Dermis blood vessel endothelial cell (primary cell): Measurements from ENCODE around the gene DDX24. TPM values are rescaled to one million over a fixed set of nuclear protein-coding genes. Genes with fewer than 3 reads are reported as not detected.

Experiments used
- DNase-seq: peaks from one replicate; pipeline ENCODE4 v3.0.0; 2010
- total RNA-seq: library from RNA; depleted of rRNA; stranded (reverse); fragments of >200 nt; gene quantifications from 2 replicates; pipeline ENCODE4 v1.2.3, GENCODE V29; 2014

Gene DDX24
- total RNA-seq, 1 donor from 2014 or later = 108 TPM

DNA sequence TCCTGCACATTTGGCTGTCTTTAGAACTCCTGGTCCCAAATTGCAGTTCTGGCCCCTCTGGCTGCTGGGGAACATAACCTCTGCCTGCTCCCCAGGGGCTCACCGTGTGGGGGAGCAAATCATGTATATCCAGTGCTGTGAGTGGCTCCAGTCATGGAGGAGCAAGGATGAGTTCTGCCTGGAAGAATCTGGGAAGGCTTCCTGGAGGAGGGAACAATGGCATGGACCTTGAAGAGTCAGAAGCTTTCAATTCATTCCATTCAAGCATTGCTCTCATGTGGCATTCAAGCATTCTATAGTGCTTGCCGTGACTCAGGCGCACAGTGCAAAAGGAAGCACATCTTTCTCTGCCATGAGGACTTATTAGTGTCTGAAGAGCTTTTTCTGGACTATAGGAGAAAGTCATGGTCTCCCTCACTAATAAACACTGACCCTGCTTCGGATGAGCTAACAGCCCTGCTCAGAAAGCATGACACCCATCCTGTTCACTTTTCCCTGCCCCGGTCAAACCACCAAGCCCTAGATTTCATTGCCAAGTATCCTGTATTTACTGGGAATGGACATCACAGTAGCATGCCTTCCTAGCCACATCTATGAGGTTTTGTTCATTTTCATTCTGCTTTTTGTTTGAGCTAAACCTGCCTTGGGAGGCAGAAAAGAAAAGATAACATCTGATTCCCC is 33.0 kb upstream of the DDX24 start:
- peak; percentile 22 for DNase-seq

DNA sequence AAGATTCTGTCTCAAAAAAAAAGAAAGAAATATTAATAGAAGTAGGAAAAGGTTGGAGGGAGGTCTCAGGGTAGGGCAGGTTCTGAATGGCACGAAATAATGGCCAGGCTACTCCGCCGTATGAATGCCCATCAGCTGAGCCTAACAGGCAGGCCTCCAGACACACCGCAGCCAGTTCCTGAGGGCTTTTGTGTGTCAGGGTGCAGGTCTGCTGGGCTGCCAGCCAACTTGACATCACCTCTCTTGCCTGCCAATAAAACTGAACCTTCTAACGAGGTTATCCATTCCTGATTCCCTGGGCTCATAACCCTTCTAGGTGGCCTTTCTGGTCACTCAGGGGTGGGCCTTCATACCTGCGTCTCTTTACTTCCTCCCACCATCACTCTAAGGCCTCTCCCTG is 32.5 kb upstream of the DDX24 start:
- peak; percentile 62 for DNase-seq

DNA sequence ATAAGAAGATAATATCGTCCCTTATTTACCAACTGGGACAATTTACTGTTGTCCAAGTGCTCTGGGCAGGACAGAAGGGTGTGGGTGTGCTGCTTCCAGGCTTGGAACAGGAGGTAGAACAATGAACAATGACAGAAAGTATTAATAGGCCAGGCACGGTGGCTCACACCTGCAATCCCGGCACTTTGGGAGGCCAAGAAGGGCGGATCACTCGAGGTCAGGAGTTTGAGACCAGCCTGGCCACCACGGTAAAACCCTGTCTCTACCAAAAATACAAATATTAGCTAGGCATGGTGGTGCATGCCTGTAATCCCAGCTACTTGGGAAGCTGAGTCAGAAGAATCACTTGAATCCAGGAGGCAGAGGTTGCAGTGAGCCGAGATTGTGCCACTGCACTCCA is 32.1 kb upstream of the DDX24 start:
- no peak for DNase-seq

DNA sequence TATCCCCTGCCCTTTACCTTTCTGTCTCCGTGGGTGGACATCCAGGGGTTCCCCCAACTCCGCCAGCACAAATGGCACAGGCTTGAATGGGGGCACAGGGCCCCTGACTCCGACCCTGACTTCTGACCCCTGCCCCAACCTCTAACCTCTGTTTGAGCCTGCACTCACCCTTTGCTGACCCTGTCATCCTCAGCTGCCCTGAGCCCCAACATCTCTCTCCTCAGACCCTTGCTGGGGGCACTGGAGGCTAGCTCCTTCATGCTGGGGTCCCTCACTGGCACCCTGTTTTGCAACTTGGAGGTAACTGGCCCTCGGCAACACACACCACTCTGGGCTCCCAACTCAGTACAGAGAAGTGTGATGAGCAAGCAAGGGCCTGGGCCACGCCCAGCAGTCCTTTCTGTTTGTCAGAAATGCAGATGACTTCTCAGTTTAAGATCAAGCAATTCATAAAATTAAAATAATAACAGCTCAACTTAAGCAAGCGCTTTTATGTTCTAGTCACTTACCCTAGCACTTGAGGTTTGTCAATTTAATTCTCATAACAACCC is 31.6 kb upstream of the DDX24 start:
- DNase-seq = no peak

DNA sequence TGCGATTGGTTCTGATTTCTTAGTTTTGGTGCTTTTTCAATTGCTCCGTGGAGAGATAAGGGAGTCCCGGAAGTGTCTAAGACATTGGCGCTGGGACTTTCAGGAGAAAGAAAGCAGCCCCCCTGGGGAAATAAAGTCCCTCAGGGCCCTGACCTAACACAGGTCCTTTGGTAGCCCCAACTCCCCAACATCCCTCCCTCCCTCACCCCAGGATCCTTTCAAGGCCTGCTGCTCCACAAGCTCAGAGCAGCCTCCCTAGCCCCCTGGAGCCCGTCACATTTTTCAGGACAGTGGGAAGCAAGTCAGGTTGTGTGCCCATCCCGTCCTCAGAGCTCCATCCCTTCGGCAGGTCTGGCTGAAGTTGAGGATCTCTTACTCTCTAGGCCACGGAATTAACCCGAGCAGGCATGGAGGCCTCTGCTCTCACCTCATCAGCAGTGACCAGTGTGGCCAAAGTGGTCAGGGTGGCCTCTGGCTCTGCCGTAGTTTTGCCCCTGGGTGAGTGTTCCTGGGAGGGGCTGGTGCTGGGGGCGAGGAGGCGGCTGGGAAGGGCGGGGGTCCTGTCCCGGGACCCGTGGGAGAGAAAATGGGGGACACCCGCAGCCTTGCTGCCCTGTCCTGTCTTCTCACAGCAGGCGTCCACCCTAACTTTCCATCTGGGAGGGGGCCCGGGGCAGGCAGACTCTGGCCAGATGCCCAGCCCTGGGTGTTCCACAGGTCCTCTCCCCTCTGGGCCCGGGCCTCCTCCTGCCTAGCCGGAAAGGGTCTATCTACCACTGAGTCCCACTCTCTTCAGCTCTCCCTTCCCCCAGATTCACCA is 30.5 kb upstream of the DDX24 start:
- no peak for DNase-seq

DNA sequence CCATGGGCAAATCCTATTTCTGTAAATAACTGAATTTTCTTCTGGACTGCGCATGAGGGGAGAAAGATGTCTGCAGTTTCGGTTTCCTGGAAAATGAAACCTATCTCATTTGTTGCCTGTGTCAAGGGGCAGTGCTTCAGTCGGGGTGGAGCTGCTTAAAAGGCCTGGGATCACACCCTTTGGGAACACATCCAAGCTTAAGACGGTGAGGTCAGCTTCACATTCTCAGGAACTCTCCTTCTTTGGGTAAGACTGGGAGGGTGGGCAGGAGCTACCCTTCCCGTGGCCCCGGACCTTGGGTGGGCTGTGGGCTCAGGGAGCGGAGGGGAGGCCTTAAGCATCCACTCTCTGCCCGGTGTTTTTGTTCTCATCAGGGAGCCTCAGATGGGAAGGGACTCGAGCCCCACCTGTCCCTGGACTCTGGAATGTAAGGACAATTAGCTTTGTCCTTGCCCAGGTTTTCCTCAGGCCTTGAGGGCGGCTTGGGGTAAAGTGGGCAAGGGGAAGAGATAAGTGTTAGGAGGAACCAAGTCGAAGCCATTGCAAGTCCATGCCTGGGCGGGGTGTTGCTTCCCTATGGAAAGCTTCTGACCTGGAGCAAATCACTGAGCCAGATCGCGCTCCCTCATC is 29.7 kb upstream of the DDX24 start, which contains the start of gene IFI27:
TSS of gene IFI27 (plus strand) at position 185 of the 630 bp plus-strand sequence.
- peak; percentile 70 for DNase-seq

DNA sequence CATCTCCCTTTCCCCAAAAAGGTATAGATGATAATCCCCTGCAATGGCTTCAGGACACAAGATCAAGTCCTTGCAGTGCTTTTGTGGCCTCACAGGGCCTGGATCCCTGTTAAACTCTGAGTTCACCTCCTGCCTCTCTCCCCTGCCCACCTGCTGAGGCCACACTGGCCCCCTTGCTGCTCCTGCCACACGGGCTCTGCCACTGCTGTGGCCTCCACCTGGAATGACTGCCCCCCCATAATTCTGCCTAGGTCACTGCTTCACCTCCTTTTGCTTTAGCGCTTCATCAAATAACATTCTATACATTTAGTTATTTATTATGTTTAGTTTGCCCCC is 28.9 kb upstream of the DDX24 start:
- no peak for DNase-seq

DNA sequence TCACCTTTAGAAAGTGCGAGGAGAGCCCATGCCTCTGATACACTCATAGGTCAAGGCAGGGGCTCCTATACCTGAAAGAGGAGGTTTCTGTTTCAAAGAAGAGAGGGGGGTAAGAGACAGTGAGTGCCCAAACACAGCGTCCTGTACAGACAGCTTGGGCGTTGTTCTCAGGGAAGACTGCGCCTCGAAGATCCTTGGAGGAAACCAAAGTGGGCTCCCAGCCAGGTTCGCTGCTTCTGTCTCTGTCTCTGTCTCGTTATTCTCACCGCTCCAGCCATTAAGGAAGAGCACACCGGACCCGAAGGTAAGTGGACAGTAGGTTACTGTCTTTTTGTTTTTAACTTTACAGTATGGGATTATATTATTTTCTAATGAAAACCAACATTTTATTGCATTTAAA is 23.7 kb upstream of the DDX24 start:
- DNase-seq = no peak

DNA sequence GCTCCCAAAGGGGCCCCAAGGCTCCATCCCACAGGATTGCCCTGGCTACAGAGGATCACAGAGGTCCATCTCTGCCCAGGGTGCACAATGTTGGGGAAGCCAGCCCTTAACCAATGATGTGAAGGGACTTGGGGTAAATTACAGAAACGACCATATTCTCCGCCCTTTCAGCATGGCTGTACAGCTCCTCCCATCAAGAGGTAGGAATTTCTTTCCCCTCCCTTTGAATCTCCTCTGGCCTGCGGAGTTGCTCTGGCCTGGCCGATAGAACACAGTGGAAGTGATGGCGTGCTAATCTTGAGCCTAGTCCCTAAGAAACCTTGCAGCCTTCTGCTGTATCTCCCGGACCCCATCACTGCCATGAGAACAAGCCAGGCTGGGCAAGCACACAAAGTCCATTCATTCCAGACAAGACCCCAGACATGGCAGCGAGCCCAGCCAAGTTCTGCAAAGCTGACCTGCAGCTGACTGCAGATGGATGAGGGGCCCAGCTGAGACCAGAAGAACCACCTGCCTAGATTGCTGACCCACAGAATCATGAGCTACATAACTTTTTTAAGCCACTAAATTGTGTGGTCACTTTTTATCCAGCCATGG is 22.6 kb upstream of the DDX24 start:
- DNase-seq = no peak

DNA sequence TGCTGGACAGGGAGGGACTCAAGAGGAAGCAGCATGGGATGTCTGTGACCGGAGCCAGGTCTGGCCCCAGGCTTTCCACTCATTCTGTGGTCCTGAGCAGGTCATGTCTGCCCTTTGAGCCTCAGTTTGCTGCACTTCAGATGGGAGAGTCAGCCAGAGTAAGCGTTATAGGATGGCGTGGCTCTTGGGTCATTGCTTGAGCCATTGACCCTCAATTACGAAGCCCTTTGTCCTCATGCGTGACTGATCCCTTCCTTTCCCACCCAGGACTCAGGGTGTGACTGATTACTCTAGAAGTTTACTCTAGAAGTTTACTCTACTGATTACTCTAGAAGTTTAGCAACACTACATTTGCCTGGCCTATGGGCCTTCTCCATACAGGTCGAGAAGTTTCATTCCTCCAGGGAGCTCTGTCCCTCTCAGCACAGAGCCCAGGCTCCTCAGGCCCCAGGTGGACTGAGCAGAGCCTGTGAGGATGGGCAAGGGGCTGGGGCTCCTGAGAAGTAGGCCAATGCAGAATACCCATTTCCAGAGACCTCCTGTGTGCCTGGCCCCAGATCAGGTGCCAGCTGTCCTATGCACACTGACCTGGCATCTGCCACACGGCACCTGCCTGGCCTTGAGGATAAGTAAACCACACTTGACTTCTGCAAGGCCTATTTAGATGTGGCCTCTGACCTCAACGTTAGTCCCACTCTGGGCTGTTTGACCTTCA is 21.9 kb upstream of the DDX24 start:
- no peak for DNase-seq

DNA sequence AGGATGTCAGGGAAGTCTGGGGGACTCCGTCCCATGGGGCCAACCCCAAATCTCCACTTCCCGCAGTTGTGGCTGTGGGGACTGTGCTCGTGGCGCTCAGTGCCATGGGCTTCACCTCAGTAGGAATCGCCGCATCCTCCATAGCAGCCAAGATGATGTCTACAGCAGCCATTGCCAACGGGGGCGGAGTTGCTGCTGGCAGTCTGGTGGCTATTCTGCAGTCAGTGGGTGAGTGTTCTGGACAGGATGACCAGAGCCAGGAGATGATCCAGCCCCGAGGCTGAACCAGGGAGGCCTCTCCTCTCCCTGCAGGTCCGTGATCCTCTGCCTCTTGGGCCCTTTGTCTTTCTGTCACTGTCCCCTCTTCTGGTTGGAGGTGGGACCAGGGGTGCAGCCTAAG is 20.7 kb upstream of the DDX24 start:
- DNase-seq = no peak

DNA sequence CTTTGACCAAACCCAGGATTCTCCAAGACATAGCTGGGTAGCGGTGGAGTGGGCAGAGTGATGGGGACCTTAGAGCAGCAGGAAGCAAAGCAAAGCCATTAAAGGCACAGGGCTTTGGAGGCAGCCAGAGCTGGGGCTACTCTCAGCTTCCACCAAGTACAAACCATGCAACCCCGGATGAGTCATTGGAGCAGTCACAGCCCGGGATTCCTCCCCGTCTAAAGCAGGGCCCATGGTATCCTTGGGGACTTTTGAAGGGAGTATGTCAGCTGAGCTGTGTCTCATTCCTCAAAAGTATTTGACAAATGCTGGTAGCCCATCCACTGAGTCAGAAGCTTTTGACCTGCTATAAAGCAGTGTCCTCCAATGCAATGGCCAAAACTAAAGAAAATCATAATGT is 19.8 kb upstream of the DDX24 start:
- DNase-seq = no peak

DNA sequence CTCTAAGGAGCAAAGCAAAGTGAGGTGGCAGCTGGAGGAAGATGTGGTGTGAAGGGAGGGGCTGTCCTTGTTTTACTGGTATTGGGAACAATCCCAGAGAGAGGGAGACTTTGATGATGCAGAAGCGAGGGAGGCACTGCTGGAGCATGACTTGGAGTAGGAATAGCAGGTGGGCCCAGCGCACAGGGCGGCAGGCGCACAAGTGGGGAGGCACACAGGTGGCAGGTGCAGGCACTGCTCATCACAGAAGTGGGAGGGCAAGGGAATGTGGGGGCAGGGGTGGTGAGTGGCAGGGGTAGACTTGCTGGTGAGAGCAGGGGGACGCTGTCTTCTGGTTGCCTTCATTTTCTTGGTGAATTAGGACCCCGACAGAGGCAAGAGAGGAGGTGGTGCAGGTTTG is 18.0 kb upstream of the DDX24 start:
- DNase-seq = no peak

DNA sequence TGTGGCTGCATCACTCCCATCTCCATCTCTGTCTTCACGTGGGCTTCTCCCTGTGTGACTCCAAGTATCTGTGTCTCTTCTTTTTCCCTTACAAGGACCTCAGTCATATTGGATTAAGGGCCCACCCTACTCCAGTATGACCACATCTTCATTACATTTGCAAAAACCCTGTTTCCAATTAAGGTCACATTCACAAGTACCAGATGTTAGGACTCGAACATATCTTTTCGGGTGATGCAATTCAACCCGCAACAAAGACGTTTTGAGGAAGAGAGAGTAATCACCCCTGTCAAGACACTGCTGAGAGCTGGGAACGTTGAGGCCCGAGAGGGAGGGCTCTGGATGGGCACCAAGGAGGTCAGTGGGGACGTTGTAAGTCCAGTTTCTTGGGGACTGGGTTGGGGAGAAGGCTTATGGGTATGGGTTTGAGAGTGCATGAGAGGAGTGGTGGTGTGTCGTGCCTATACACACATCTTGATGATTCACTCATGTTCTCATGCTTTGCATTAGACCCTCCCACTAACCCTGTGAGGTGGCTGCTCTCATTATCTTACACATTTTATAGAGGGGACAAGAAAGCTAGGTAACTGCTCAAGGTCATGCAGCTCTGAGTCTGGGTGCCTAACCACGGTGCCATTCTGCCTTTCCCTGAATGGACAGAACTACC is 17.5 kb upstream of the DDX24 start:
- DNase-seq = no peak

DNA sequence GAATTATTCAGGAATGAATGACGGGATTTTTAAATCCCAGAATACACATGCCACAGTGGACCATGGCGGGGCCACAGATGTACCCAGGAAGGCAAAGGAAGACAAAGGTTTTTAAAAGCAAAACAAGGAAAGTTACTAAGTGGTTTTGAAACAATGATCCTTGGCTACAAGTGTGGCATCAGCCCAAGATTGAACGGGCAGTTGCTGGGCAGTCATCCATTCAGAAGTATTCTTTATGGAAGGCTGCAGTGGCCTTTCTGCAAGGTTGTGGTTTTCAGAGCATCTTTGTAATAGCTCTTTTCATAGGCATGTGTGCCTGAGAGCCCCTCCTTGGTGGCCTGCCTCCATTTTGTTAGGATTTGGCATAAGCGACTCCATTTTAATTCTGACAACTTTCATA is 16.1 kb upstream of the DDX24 start:
- DNase-seq = no peak

DNA sequence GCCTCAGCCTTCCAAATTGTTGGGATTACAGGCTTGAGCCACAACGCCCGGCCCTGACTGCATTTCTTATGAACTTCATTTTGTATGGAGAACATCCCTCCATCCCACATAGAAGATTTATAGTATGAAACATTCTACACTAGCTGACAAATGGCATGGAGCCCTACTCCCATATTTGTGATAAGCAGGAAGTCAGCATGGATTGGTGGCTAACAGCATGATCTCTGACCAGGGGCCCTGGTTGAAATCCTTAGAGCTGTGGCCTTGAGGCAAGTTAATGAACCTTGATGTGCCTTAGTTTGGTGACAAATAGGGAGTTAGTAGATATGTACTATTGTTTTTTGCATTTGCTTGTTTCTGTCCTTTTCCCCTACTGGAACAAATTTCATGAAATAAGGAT is 12.4 kb upstream of the DDX24 start:
- DNase-seq = no peak

DNA sequence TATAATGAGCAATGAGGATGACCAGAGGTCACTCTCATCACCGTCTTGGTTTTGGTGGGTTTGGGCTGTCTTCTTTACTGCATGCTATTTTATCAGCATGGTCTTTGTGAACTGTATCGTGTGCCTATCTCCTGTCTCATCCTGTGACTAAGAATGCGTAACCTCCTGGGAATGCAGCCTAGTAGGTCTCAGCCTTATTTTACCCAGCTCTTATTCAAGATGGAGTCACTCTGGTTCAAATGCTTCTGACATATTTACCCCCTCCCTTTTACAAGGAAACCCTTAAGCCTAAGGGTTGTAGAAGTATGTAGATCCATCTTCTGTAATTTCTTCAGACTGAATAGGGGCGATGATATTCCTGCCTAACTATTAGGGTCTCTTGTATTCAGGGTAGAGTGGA is 8.5 kb upstream of the DDX24 start:
- no peak for DNase-seq

DNA sequence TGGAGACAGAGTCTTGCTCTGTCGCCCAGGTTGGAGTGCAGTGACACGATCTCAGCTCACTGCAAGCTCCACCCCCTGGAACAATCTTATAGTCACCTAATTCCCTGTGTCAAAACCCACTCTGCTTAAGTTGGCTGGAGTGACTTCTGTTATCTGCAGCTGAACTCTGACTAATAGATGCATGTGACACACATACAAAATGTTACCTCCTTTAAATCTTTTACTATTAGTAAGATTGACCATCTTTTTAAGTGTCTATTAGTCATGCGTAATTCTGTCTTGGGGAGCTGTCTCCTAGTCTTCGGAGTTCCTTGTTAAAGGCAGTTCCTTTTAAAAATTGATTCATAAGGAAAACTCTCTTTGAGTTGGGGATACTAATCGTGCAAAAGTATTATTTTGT is 7.5 kb upstream of the DDX24 start:
- no peak for DNase-seq

DNA sequence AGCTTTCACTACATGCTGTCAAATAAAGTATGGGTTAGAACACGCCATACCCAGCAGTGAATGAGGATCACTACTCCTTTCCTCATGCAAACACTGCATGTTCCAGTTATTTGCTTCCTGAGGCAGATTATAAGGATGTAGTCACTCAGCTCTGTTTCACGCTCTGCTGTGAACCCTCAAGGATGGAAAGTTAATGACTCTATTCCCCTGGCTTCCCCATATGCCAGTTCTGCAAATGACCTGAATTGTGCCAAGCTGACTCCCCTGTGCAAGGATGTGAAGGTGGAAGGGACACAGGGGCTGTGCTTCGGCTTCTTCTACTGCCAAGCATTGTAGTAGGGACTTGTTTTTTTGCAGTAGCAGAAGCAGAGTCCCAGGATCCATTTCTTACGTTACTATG is 6.9 kb upstream of the DDX24 start:
- DNase-seq = no peak

DNA sequence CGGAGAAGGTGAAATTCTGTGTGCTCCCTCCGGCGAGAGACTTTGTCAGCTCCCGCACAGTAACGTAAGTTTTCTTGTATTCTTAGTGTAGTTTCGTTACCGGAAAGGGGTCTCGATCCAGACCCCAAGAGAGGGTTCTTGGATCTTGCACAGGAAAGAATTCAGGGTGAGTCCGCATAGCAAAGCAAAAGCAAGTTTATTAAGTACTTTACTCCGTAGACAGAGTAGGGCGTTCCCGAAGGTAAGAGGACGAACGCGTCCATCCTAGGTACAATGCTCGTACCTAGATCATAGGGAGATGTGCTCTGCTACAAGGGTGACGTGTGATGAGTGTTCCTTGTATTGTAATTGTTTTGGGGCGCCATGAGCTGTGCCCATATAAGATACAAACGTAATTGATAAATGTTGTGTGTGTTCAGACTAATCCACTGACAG is 401 bp upstream of the DDX24 start:
- peak; percentile 38 for DNase-seq

DNA sequence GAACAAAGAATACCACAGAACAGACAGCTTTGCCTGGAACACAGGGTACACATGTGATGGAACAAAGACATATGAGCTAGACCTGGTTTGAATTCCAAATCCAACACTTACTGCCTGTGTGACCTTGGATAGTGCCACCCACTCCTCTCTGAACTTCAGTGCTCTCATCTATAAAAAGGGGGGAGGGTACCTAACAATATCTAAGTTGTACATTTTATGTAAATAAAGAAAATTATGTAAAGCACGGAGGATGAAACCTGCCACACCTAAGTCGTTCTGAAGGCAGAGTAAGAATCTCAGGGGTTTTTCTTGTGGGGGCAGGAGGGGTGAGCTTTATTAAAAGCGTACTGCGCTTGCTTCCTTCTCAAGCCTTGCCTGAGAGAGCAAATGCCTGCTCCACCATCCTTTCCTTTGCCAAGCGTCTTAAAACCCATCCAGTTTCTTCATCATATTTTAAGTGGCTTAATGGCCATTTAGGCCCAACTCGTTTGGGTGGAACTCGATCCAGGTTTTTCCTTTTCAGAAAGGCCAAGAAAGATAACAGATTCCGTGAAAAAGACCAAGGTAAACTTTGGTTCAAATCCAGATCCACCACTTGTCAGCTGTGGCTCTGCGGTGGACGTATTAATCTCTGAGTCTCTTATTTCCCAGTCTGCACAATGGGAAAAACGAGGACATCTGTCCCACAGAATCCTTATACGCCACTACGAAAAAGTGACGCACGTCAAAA is 946 bp downstream of the DDX24 start:
- DNase-seq = peak; percentile 64
